Measurements from ENCODE around the gene AKAP6. TPM values are rescaled to one million over a fixed set of nuclear protein-coding genes. Genes with fewer than 3 reads are reported as not detected.

AKAP6 gene
- total and polyA plus RNA-seq, 5 donors from 2014 or later, result 0.07 to 1.1 (median 0.47) TPM

GRCh38 chr14:32713856-32714255, 384.8 kb downstream of the AKAP6 start:
- Mint-ChIP-seq H3K36me3 (no peaks in the 10 kb centered on the region), H3K9me3 (peaks cover 0 to 1% (median 0%) of the 10 kb centered on the region in 7 donors), H3K27me3 (no peaks in the 10 kb centered on the region), H3K4me3 (no peak overlapping the region), H3K27ac (no peak overlapping the region), H3K4me1 (peaks cover 0 to 4% (median 0%) of the 10 kb centered on the region in 4 donors)
- Histone ChIP-seq H3K27ac (ENCODE audit: insufficient read depth, low read length, poor library complexity, severe bottlenecking) (no peak overlapping the region), H3K4me3 (ENCODE audit: low read depth, low read length) (no peak overlapping the region), H3K9me3 (ENCODE audit: control insufficient read depth in 2 of 2, low read length in 2 of 2) (no peaks in the 10 kb centered on the region), H3K36me3 (ENCODE audit: control insufficient read depth, insufficient read depth, low read length) (no peaks in the 10 kb centered on the region), H3K4me1 (ENCODE audit: control insufficient read depth, insufficient read depth, low read length, poor library complexity, severe bottlenecking) (no peaks in the 10 kb centered on the region), H3K27me3 (ENCODE audit: control insufficient read depth, insufficient read depth, low read length) (no peaks in the 10 kb centered on the region)
- DNase-seq (no peak), ATAC-seq (ENCODE audit: low read depth in 2 of 2) (no peak)

GRCh38 chr14:32719601-32720000, 390.5 kb downstream of the AKAP6 start:
- Histone ChIP-seq H3K27ac (ENCODE audit: insufficient read depth, low read length, poor library complexity, severe bottlenecking) (no peak overlapping the region), H3K4me3 (ENCODE audit: low read depth, low read length) (no peak overlapping the region), H3K4me1 (ENCODE audit: control insufficient read depth, insufficient read depth, low read length, poor library complexity, severe bottlenecking) (no peaks in the 10 kb centered on the region), H3K36me3 (ENCODE audit: control insufficient read depth, insufficient read depth, low read length) (no peaks in the 10 kb centered on the region), H3K9me3 (ENCODE audit: control insufficient read depth in 2 of 2, low read length in 2 of 2) (no peaks in the 10 kb centered on the region), H3K27me3 (ENCODE audit: control insufficient read depth, insufficient read depth, low read length) (no peaks in the 10 kb centered on the region)
- DNase-seq, result no peak
- no peaks in the 10 kb centered on the region for H3K36me3 Mint-ChIP-seq
- no peaks in the 10 kb centered on the region for H3K27me3 Mint-ChIP-seq
- ATAC-seq (ENCODE audit: low read depth in 2 of 2), result no peak
- H3K4me1 Mint-ChIP-seq, result peaks cover 0 to 11% (median 7%) of the 10 kb centered on the region in 4 donors
- no peak overlapping the region for H3K4me3 Mint-ChIP-seq
- peaks cover 0 to 3% (median 0%) of the 10 kb centered on the region in 7 donors for H3K9me3 Mint-ChIP-seq
- H3K27ac Mint-ChIP-seq, result no peak overlapping the region

GRCh38 chr14:32720927-32721326, 391.8 kb downstream of the AKAP6 start:
- Mint-ChIP-seq H3K27me3 (no peaks in the 10 kb centered on the region), H3K9me3 (peaks cover 0 to 3% (median 0%) of the 10 kb centered on the region in 7 donors), H3K4me1 (peaks cover 0 to 11% (median 8%) of the 10 kb centered on the region in 4 donors), H3K27ac (no peak overlapping the region), H3K4me3 (no peak overlapping the region), H3K36me3 (no peaks in the 10 kb centered on the region)
- Histone ChIP-seq H3K36me3 (ENCODE audit: control insufficient read depth, insufficient read depth, low read length) (no peaks in the 10 kb centered on the region), H3K9me3 (ENCODE audit: control insufficient read depth in 2 of 2, low read length in 2 of 2) (no peaks in the 10 kb centered on the region), H3K27me3 (ENCODE audit: control insufficient read depth, insufficient read depth, low read length) (no peaks in the 10 kb centered on the region), H3K4me3 (ENCODE audit: low read depth, low read length) (no peak overlapping the region), H3K4me1 (ENCODE audit: control insufficient read depth, insufficient read depth, low read length, poor library complexity, severe bottlenecking) (no peaks in the 10 kb centered on the region), H3K27ac (ENCODE audit: insufficient read depth, low read length, poor library complexity, severe bottlenecking) (no peak overlapping the region)
- ATAC-seq (ENCODE audit: low read depth in 2 of 2) (no peak), DNase-seq (no peak)

- H3K27ac Mint-ChIP-seq, result no peak overlapping the region
- Histone ChIP-seq H3K4me3 (ENCODE audit: low read depth, low read length) (no peak overlapping the region), H3K4me1 (ENCODE audit: control insufficient read depth, insufficient read depth, low read length, poor library complexity, severe bottlenecking) (no peaks in the 10 kb centered on the region), H3K36me3 (ENCODE audit: control insufficient read depth, insufficient read depth, low read length) (no peaks in the 10 kb centered on the region), H3K9me3 (ENCODE audit: control insufficient read depth in 2 of 2, low read length in 2 of 2) (no peaks in the 10 kb centered on the region), H3K27me3 (ENCODE audit: control insufficient read depth, insufficient read depth, low read length) (no peaks in the 10 kb centered on the region), H3K27ac (ENCODE audit: insufficient read depth, low read length, poor library complexity, severe bottlenecking) (no peak overlapping the region)
- ATAC-seq (ENCODE audit: low read depth in 2 of 2) (no peak), DNase-seq (no peak)
- peaks cover 0 to 11% (median 8%) of the 10 kb centered on the region in 4 donors for H3K4me1 Mint-ChIP-seq
- H3K27me3 Mint-ChIP-seq, result no peaks in the 10 kb centered on the region
- no peaks in the 10 kb centered on the region for H3K36me3 Mint-ChIP-seq
- no peak overlapping the region for H3K4me3 Mint-ChIP-seq
- peaks cover 0 to 3% (median 0%) of the 10 kb centered on the region in 7 donors for H3K9me3 Mint-ChIP-seq
Observed at GRCh38 chr14:32722631-32723183, 393.6 kb downstream of the AKAP6 start.

- Mint-ChIP-seq H3K4me1 (peaks cover 0 to 11% (median 8%) of the 10 kb centered on the region in 4 donors), H3K27me3 (no peaks in the 10 kb centered on the region), H3K9me3 (peaks cover 0 to 3% (median 0%) of the 10 kb centered on the region in 7 donors), H3K36me3 (no peaks in the 10 kb centered on the region), H3K4me3 (no peak overlapping the region), H3K27ac (no peak overlapping the region)
- H3K36me3 ChIP-seq (ENCODE audit: control insufficient read depth, insufficient read depth, low read length), result no peaks in the 10 kb centered on the region
- no peak for ATAC-seq (ENCODE audit: low read depth in 2 of 2)
- no peak overlapping the region for H3K27ac ChIP-seq (ENCODE audit: insufficient read depth, low read length, poor library complexity, severe bottlenecking)
- no peak overlapping the region for H3K4me3 ChIP-seq (ENCODE audit: low read depth, low read length)
- H3K4me1 ChIP-seq (ENCODE audit: control insufficient read depth, insufficient read depth, low read length, poor library complexity, severe bottlenecking), result no peaks in the 10 kb centered on the region
- H3K9me3 ChIP-seq (ENCODE audit: control insufficient read depth in 2 of 2, low read length in 2 of 2), result no peaks in the 10 kb centered on the region
- no peak for DNase-seq
- no peaks in the 10 kb centered on the region for H3K27me3 ChIP-seq (ENCODE audit: control insufficient read depth, insufficient read depth, low read length)
Observed at GRCh38 chr14:32724867-32725471, 395.9 kb downstream of the AKAP6 start.

- Mint-ChIP-seq H3K4me1 (peaks cover 0 to 7% (median 5%) of the 10 kb centered on the region in 4 donors), H3K4me3 (no peak overlapping the region), H3K9me3 (peaks cover 0 to 2% (median 0%) of the 10 kb centered on the region in 7 donors), H3K36me3 (no peaks in the 10 kb centered on the region), H3K27me3 (no peaks in the 10 kb centered on the region), H3K27ac (no peak overlapping the region)
- H3K36me3 ChIP-seq (ENCODE audit: control insufficient read depth, insufficient read depth, low read length), result no peaks in the 10 kb centered on the region
- no peaks in the 10 kb centered on the region for H3K9me3 ChIP-seq (ENCODE audit: control insufficient read depth in 2 of 2, low read length in 2 of 2)
- no peak overlapping the region for H3K4me3 ChIP-seq (ENCODE audit: low read depth, low read length)
- no peak for ATAC-seq (ENCODE audit: low read depth in 2 of 2)
- H3K4me1 ChIP-seq (ENCODE audit: control insufficient read depth, insufficient read depth, low read length, poor library complexity, severe bottlenecking), result no peaks in the 10 kb centered on the region
- no peaks in the 10 kb centered on the region for H3K27me3 ChIP-seq (ENCODE audit: control insufficient read depth, insufficient read depth, low read length)
- no peak overlapping the region for H3K27ac ChIP-seq (ENCODE audit: insufficient read depth, low read length, poor library complexity, severe bottlenecking)
- DNase-seq, result no peak
Observed at GRCh38 chr14:32726516-32726915, 397.4 kb downstream of the AKAP6 start.

- Mint-ChIP-seq H3K36me3 (no peaks in the 10 kb centered on the region), H3K4me1 (peaks cover 0 to 3% (median 0%) of the 10 kb centered on the region in 4 donors), H3K27ac (no peak overlapping the region), H3K4me3 (no peak overlapping the region), H3K27me3 (no peaks in the 10 kb centered on the region), H3K9me3 (peaks cover 0 to 2% (median 0%) of the 10 kb centered on the region in 7 donors)
- Histone ChIP-seq H3K27ac (ENCODE audit: insufficient read depth, low read length, poor library complexity, severe bottlenecking) (no peak overlapping the region), H3K27me3 (ENCODE audit: control insufficient read depth, insufficient read depth, low read length) (no peaks in the 10 kb centered on the region), H3K4me3 (ENCODE audit: low read depth, low read length) (no peak overlapping the region), H3K36me3 (ENCODE audit: control insufficient read depth, insufficient read depth, low read length) (no peaks in the 10 kb centered on the region), H3K4me1 (ENCODE audit: control insufficient read depth, insufficient read depth, low read length, poor library complexity, severe bottlenecking) (no peaks in the 10 kb centered on the region), H3K9me3 (ENCODE audit: control insufficient read depth in 2 of 2, low read length in 2 of 2) (no peaks in the 10 kb centered on the region)
- DNase-seq, result no peak
- ATAC-seq (ENCODE audit: low read depth in 2 of 2), result no peak
Observed at GRCh38 chr14:32727832-32728231, 398.7 kb downstream of the AKAP6 start.

- ATAC-seq (ENCODE audit: low read depth in 2 of 2) (no peak), DNase-seq (no peak)
- Mint-ChIP-seq H3K4me1 (peaks cover 0 to 3% (median 0%) of the 10 kb centered on the region in 4 donors), H3K27ac (no peak overlapping the region), H3K4me3 (no peak overlapping the region), H3K36me3 (no peaks in the 10 kb centered on the region), H3K27me3 (no peaks in the 10 kb centered on the region), H3K9me3 (peaks cover 0 to 2% (median 0%) of the 10 kb centered on the region in 7 donors)
- H3K27ac ChIP-seq (ENCODE audit: insufficient read depth, low read length, poor library complexity, severe bottlenecking), result no peak overlapping the region
- no peaks in the 10 kb centered on the region for H3K27me3 ChIP-seq (ENCODE audit: control insufficient read depth, insufficient read depth, low read length)
- H3K4me3 ChIP-seq (ENCODE audit: low read depth, low read length), result no peak overlapping the region
- no peaks in the 10 kb centered on the region for H3K9me3 ChIP-seq (ENCODE audit: control insufficient read depth in 2 of 2, low read length in 2 of 2)
- H3K36me3 ChIP-seq (ENCODE audit: control insufficient read depth, insufficient read depth, low read length), result no peaks in the 10 kb centered on the region
- H3K4me1 ChIP-seq (ENCODE audit: control insufficient read depth, insufficient read depth, low read length, poor library complexity, severe bottlenecking), result no peaks in the 10 kb centered on the region
Observed at GRCh38 chr14:32728526-32728925, 399.4 kb downstream of the AKAP6 start.

Measured in CD4-positive, CD25-positive, alpha-beta regulatory T cell (primary cell).